Camera-type eye (tissue), 1 donor: Measurements from ENCODE around the gene FAM111B. TPM values are rescaled to one million over a fixed set of nuclear protein-coding genes. Genes with fewer than 3 reads are reported as not detected.

Experiments
- total RNA-seq: library from RNA; depleted of rRNA; stranded (reverse); fragments of >200 nt; gene quantifications from one replicate; pipeline ENCODE4 v1.2.3, GENCODE V29; 2014

The FAM111B gene
- total RNA-seq: 12.1 TPM

DNA sequence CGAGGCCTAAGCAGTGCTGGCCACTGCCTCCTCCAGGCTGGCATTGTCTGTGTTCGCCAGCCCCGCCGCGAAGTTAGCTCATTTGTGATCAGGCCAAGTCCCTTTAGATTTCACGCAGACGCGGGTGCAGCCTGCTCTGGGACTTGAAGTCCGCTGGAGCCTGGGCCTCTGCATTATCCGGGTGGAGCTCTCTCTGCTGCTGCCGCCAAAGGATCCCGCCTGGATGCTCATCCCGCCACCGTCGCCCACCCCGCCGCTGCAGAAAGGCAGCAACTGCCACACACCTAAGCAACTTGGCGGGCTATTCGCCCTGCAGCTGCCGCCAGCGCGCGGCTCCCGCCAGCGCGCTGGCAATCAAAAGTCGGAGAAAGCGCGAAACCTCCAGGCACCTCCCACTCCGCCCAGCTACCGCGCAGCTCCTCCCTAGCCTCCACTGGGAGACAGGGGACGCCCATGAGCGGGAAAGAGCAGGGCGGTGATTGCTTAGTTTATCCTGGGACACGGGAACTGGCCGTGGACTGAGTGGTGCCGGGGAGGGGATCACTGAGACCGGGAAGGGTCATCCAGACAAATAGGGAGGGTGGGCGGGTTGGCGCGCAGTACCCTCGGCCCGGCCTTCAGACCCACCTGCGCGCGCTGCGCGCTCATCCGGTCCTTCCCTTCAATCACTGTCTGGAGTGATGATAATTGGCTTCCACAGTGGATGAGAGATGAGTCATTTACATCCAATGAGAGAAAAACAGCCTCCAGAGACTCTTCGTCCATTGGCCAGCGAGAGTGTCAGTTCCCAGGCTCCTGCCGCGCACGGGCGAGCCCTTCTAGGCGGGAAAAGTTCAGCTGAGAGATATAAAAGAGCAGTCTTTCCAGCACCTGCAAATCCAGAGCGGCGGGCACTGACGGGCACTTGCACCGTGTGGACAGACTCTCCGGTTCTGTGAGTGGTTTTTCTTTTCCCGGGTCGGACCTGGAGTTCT, at the start of gene FAM111B:
TSS of gene FAM111B (plus strand) at position 875 of the 974 bp plus-strand sequence. CDS start 2,389 bp downstream, outside the sequence.

GRCh38 chr11:59086007-59086406, 21.0 kb upstream of the FAM111B start, which contains the start of gene GLYATL1B:
Gene GLYATL1B (plus strand): TSS chr11:59086307. CDS start chr11:59086307, 0 bp downstream.

GRCh38 chr11:59142530-59143507, 35.8 kb downstream of the FAM111B start, which contains the start of gene FAM111A:
Gene FAM111A (plus strand): TSS chr11:59142856. CDS start chr11:59148873, 6,017 bp downstream.

DNA sequence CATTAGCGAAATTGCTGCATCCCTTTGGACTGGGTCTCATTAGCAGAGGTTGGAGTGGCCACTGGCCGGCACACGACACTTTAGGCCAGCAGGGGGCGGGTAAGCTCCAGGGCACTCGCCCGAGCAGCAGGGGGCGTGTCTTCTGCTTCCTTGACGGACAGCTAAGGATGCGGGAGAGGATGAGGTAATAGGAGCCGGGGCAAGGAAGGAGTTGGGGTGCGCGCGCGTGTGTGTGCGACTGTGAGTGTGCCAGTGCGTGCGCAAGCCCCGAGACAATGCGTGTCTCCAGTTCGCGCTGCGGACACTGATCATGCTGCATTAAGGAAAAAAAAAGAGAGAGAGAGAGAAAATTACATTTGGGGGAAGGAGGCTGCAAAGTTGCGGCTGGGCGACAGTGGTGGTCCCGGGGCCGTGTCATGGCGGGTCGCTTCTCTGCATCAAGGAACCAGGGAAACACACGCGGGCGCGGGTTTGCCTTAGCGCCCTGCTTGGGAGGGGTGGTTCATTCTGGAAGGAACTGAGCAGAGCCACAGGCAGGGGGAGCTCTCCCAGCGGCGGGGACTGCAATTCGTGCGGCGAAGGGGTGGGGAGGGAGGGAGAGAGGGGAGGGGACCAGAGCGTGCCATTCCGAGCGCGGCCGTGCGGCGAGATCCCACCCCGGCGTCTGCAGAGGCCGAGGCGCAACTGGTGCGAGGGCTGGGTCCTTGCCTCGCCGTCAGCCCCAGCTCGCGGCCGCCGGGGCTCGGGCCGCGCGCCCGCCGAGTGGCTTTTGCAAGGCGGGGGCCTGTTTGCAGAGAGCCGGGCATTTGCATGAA, 64.7 kb downstream of the FAM111B start, which contains the start of gene DTX4:
TSS of gene DTX4 (plus strand) at position 625 of the 815 bp plus-strand sequence. CDS start 464 bp downstream, outside the sequence.

Other genes starting within 250 kb of the FAM111B start
- 5.0 TPM for gene GLYATL1, start 167.7 kb upstream of the FAM111B start, total RNA-seq
- not detected for gene GLYATL1B, start 20.9 kb upstream of the FAM111B start, total RNA-seq
- 62.1 TPM for gene FAM111A, start 35.6 kb downstream of the FAM111B start, total RNA-seq
- gene DTX4, start 64.9 kb downstream of the FAM111B start, total RNA-seq: 56.4 TPM
- 9.2 TPM for gene MPEG1, start 105.7 kb downstream of the FAM111B start, total RNA-seq